GM10266 (cell line): ENCODE results near the gene DLGAP1.

Experiments used
- DNase-seq: peaks from one replicate; pipeline ENCODE4 v3.0.0; 2012; ENCODE audit errors: extremely low spot score
- CTCF ChIP-seq: IDR thresholded peaks from 2 replicates; pipeline ENCODE4 v1.5.1; 2012; ENCODE audit warnings: mild to moderate bottlenecking, low read depth; ENCODE audit not compliant: control insufficient read depth, insufficient read depth; ENCODE audit errors: missing control alignments

Gene DLGAP1

DNA sequence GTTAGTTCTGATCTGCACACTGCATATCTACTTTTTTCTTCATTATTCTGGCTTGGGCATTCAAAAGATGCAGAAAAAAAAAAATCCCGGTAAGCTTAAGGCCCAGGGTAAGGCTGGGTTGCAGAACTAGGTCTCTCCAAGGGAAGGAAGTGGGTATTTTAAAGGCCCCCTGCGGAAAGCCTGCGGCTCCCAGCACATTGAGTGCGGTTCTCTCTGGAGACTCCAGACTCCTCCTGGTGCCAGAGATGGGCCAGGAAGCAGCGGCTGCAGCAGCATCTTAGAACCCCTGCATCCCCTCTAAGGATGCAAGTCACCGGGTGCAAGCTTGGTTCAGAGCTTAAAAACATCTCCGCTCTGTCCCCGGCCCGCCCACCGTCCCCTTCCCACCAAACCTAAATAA is 955.6 kb downstream of the DLGAP1 start:
- no peak for TF ChIP-seq CTCF
- DNase-seq: no peak

- no peak for DNase-seq
- no peak for TF ChIP-seq CTCF
Observed at GRCh38 chr18:3498698-3499471, 956.2 kb downstream of the DLGAP1 start.

- DNase-seq: no peak
- no peak for TF ChIP-seq CTCF
Observed at GRCh38 chr18:3495691-3496430, 959.2 kb downstream of the DLGAP1 start.

DNA sequence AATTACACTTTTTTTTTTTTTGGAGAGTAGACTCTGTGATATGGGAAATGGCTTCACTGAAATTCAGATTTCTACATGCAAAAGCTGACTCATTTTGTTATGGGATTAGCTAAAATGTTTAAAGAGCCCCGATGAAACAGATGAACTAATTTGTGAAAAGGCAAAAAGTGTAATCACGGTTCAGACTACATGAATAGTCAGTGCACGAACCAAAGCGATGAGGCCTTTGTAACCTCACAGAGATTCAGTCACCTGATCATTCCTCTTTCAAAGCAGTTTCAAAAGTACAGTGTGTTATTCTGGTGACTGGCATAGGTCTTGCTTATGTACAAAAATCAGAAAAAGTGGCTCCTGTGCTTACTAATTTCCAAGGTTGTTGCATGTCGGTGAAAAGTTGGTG is 960.5 kb downstream of the DLGAP1 start:
- no peak for DNase-seq

DNA sequence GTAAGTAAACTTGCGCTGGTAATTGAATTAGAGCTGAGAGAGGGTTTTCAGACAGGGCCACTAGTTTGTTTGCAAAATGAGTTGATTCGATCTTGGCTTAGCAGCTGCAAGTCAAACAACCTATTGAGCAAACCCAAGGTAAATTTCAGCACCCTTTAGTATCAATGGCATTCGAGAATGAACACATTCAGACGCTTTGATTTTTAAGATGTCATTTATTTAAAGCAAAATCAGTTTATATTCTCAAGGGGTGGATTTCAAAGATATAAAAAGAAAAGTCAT is 960.9 kb downstream of the DLGAP1 start:
- no peak for TF ChIP-seq CTCF
- DNase-seq: no peak

More for the DNA sequence above, 960.5 kb downstream of the DLGAP1 start:
- TF ChIP-seq CTCF: no peak

GRCh38 chr18:3493501-3494244 is 961.4 kb downstream of the DLGAP1 start:
- no peak for DNase-seq
- TF ChIP-seq CTCF: no peak
